H1 (cell line): ENCODE results near the gene ZSCAN10. TPM values are rescaled to one million over a fixed set of nuclear protein-coding genes. Genes with fewer than 3 reads are reported as not detected.

Experiments used
- CHD2 ChIP-seq: IDR thresholded peaks from 2 replicates; pipeline ENCODE4 v1.6.1; 2012; ENCODE audit warnings: low read length, improper control_type of control experiment
- TAF1 ChIP-seq: IDR thresholded peaks from 2 replicates; pipeline ENCODE4 v1.6.1; 2011; ENCODE audit warnings: mild to moderate bottlenecking, low read depth, low read length
- polyA plus RNA-seq, 7 experiments: library from polyadenylated mRNA; depleted of rRNA in 3 of 7; stranded (reverse) in 5 of 7; unstranded in 2 of 7; fragments of >200 nt in 5 of 7; fragments of 200-250 nt in 2 of 7; gene quantifications; 1 replicate in 5 of 7; 2 replicates in 1 of 7; 4 replicates in 1 of 7; pipeline versions ENCODE4 v1.2.1 to v1.2.3, GENCODE V29; 2011 to 2013; ENCODE audit warnings: missing spikeins in 2 of 7, mixed read lengths in 2 of 7
- total RNA-seq: library from RNA; stranded (reverse); fragmentation: NEBNext Ultra II Directional; extraction: Animal tissue kit (Norgen Biotek cat#: 25700); gene quantifications from 2 replicates; pipeline ENCODE4 v1.2.1, GENCODE V29; 2021
- TF ChIP-seq, protein P1 (sequence below): IDR thresholded peaks from 2 replicates; pipeline ENCODE4 v1.6.1; 2012; ENCODE audit warnings: low read length, inconsistent platforms

The ZSCAN10 gene
- total and polyA plus RNA-seq, 2 of the 8 experiments (the other 6 are each of a cell fraction or from before 2014, with no cell fraction given), result 209 to 314 TPM

GRCh38 chr16:3142770-3143169, 43.7 kb upstream of the ZSCAN10 start (continued):
- TF ChIP-seq, protein P1, sequence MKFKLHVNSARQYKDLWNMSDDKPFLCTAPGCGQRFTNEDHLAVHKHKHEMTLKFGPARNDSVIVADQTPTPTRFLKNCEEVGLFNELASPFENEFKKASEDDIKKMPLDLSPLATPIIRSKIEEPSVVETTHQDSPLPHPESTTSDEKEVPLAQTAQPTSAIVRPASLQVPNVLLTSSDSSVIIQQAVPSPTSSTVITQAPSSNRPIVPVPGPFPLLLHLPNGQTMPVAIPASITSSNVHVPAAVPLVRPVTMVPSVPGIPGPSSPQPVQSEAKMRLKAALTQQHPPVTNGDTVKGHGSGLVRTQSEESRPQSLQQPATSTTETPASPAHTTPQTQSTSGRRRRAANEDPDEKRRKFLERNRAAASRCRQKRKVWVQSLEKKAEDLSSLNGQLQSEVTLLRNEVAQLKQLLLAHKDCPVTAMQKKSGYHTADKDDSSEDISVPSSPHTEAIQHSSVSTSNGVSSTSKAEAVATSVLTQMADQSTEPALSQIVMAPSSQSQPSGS, result no peak
- TF ChIP-seq CHD2, result no peak
- TF ChIP-seq TAF1, result no peak
